ENCODE data around the gene ARHGAP22.
"Not testable (repeated sequence)": the region's sequence is repeated elsewhere in the genome, so short reads cannot be mapped to it uniquely, and the experiment has no call there.

The ARHGAP22 gene

DNA sequence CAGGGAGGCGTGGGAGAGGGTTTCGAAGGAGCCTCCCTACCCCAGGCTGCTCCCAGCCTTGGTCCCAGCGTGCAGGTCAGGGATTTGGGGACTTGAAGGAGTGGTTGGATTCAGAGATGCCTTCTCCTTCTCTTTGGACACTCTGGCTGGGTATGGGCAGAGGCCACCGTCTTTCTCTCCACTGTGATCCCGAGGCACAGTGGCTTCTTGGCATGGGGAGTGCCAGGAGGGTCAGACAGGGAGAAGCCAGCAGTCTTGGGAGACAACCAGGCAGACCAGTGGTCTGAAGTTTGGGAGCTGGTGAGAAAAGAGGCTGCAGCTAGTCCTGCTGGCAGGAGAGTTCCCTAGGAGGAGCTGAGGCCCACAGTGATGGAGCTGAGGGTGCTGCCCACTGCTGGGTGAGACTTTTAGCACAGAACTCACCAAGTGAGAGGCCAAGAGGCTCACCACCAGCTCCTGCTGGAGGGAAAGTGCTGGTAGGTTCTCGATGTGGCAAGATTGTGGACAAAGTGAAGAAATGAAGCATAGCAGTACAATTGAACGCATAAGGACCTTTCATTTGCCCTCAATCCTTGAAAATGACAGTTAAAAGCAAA lies 44.6 kb upstream of the ARHGAP22 start:
- peak; percentile 11 to 21 for DNase-seq (ENCODE audit: low read depth in 2 of 2)
- H3K4me3 ChIP-seq (replicated peaks in 1 of 2; ENCODE audit: low read depth in 2 of 2, low read length in 2 of 2): no peak overlapping the region
- TF ChIP-seq, protein P1, sequence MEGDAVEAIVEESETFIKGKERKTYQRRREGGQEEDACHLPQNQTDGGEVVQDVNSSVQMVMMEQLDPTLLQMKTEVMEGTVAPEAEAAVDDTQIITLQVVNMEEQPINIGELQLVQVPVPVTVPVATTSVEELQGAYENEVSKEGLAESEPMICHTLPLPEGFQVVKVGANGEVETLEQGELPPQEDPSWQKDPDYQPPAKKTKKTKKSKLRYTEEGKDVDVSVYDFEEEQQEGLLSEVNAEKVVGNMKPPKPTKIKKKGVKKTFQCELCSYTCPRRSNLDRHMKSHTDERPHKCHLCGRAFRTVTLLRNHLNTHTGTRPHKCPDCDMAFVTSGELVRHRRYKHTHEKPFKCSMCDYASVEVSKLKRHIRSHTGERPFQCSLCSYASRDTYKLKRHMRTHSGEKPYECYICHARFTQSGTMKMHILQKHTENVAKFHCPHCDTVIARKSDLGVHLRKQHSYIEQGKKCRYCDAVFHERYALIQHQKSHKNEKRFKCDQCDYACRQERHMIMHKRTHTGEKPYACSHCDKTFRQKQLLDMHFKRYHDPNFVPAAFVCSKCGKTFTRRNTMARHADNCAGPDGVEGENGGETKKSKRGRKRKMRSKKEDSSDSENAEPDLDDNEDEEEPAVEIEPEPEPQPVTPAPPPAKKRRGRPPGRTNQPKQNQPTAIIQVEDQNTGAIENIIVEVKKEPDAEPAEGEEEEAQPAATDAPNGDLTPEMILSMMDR (IDR thresholded peaks at IDR 0.05; ENCODE audit: low read depth, low read length): peak; percentile 21

DNA sequence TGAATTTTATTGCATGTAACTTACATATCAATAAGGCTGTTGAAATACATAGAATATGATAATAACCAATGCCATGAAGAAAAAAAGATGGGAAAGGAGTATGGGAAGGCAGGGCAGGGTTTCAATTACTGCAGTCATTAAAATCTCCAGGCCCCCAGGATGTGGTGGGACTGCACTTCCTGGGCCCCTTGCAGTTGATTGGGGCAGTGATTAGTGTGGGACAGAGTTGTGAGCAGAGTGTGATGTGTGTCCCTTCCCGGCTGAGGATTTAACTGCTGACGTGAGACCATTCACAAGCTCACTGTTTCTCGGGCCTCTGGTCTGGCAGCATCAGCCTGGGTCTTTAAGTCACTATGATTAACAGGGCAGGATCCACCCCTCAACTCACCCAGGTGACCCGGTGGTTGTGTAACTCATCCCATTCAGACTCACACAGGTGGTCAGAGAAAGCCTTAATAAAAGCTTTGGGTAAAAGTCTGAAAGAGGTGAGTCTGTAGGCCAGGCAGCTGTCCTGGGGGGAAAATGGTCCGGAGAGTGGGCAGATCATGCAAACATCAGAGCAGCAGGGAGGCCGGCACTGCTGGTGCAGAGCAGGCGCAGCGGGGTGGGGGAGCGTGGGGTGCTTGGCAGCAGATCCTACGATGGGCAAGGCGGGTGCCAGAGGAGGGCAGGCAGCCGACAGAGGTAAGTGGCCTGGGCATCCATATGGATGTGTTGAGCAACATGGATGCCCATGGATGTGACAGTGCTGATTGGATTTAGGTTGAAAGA lies 43.5 kb upstream of the ARHGAP22 start:
- no peak overlapping the region for H3K4me3 ChIP-seq (replicated peaks in 1 of 2; ENCODE audit: low read depth in 2 of 2, low read length in 2 of 2)
- TF ChIP-seq, protein P1 (IDR thresholded peaks at IDR 0.05; ENCODE audit: low read depth, low read length): no peak
- DNase-seq (ENCODE audit: low read depth in 2 of 2): no peak

DNA sequence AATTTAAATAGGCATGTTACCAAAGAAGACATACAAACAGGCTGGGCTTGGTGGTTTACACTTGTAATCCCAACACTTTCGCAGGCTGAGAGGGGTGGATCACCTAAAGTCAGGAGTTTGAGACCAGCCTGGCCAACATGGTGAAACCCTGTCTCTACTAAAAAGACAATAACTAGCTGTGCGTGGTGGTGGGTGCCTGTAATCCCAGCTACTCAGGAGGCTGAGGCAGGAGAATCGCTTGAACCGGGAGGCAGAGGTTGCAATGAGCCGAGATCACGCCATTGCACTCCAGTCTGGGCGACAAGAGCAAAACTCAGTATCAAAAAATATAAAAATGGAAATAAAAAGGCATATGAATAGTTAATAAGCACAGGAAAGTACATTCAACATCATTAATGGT lies 42.2 kb upstream of the ARHGAP22 start:
- H3K4me3 ChIP-seq (replicated peaks in 1 of 2; ENCODE audit: low read depth in 2 of 2, low read length in 2 of 2); DNase-seq (ENCODE audit: low read depth in 2 of 2): not testable (repeated sequence)

DNA sequence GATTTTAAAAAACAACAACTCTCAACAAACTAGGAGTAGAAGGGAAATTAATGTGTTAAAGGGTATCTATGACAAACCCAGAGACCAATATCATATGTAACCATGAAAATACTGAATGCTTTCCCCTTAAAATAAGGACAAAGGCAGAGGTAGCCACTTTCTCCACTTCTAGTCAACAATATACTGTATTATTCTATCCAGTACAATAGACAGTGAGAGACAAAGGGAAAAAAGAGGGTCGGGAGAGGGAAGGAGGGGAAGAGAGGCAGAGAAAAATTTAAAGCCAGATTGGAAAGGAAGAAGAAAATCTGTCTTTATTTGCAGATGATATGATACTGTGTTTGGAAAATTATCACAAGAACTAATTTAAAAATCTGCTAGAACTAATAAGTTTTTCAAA lies 40.7 kb upstream of the ARHGAP22 start:
- no peak for DNase-seq (ENCODE audit: low read depth in 2 of 2)
- TF ChIP-seq, protein P1 (IDR thresholded peaks at IDR 0.05; ENCODE audit: low read depth, low read length): no peak
- no peak overlapping the region for H3K4me3 ChIP-seq (replicated peaks in 1 of 2; ENCODE audit: low read depth in 2 of 2, low read length in 2 of 2)

DNA sequence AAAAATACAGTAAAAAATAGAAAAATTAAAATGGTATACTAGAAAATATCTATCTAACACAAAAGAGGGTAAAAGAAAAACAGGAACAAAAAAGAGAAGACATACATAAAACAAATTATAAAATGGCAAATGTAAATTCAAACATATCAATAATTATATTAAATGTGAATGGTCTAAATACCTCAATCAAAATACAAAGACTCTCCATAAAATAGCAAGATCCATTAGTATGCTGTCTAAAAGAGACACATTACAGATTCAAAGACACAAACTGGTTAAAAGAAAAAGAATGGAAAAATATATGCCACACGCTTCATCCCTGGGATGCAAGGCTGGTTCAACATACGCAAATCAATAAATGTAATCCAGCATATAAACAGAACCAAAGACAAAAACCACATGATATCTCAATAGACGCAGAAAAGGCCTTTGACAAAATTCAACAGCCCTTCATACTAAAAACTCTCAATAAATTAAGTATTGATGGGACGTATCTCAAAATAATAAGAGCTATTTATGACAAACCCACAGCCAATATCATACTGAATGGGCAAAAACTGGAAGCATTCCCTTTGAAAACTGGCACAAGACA lies 36.3 kb upstream of the ARHGAP22 start:
- not testable (repeated sequence) for DNase-seq (ENCODE audit: low read depth in 2 of 2); H3K4me3 ChIP-seq (replicated peaks in 1 of 2; ENCODE audit: low read depth in 2 of 2, low read length in 2 of 2)

DNA sequence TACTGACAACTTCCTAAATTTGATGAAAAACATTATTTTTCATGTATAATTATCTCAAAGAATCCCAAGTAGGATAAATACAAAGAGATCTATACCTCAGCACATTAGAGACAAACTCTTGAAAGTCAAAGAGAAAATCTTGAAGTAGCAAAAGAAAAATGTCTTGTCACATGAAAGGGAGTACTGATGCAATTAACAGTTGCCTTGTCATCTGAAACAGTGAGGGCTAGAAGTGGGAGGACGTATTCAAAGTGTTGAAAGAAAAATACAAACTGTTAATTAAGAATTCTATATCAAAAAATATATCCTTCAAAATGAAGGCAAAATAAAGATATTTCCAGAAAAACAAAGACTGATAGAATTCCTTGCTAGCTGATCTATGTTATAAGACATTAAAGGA lies 35.5 kb upstream of the ARHGAP22 start:
- TF ChIP-seq, protein P1 (IDR thresholded peaks at IDR 0.05; ENCODE audit: low read depth, low read length): no peak
- no peak for DNase-seq (ENCODE audit: low read depth in 2 of 2)
- H3K4me3 ChIP-seq (replicated peaks in 1 of 2; ENCODE audit: low read depth in 2 of 2, low read length in 2 of 2): no peak overlapping the region

DNA sequence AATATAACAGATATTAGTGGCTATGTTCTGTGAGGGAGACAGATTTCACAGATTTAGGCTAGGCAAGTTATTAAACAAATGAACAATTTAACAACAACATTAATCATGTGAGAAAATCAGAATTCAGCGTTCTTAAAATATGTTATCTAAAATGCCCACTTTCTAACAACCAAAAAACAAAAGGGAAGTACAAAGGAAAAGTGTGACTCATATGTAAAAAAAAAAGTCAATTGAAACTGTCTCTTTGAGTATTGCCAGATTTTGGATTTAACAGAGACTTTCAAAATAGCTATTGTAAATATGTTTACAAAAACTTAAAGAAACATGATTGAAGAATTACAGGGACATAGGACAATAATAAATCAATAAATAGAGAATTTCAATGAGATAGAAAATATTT lies 34.8 kb upstream of the ARHGAP22 start:
- TF ChIP-seq, protein P1 (IDR thresholded peaks at IDR 0.05; ENCODE audit: low read depth, low read length): no peak
- peak; percentile 22 to 39 for DNase-seq (ENCODE audit: low read depth in 2 of 2)
- H3K4me3 ChIP-seq (replicated peaks in 1 of 2; ENCODE audit: low read depth in 2 of 2, low read length in 2 of 2): no peak overlapping the region
